Effector memory CD4-positive, alpha-beta T cell (primary cell): ENCODE results near the gene CLEC16A.

Experiments used
- DNase-seq, 3 donors: peaks; one replicate each; pipeline ENCODE4 v3.0.0-alpha.2; 2020
- H3K27ac ChIP-seq: 2 replicates; pipeline ENCODE4 v1.7.0; 2013; ENCODE audit warnings: mild to moderate bottlenecking, low read length, moderate library complexity; ENCODE audit not compliant: insufficient read depth, poor library complexity, severe bottlenecking
- H3K27me3 ChIP-seq: replicated peaks from 2 replicates; pipeline ENCODE4 v1.7.0; 2013; ENCODE audit warnings: mild to moderate bottlenecking, low read length; ENCODE audit not compliant: insufficient read depth, control insufficient read depth, poor library complexity, severe bottlenecking
- H3K36me3 ChIP-seq: 2 replicates; pipeline ENCODE4 v1.7.0; 2013; ENCODE audit warnings: mild to moderate bottlenecking, low read length, moderate library complexity; ENCODE audit not compliant: control insufficient read depth, insufficient read depth
- H3K4me1 ChIP-seq: 2 replicates; pipeline ENCODE4 v1.7.0; 2013; ENCODE audit warnings: low read length, mild to moderate bottlenecking; ENCODE audit not compliant: control insufficient read depth, insufficient read depth, poor library complexity, severe bottlenecking
- H3K4me3 ChIP-seq: 2 replicates; pipeline ENCODE4 v1.7.0; 2013; ENCODE audit warnings: low read length, low read depth, mild to moderate bottlenecking; ENCODE audit not compliant: insufficient read depth, poor library complexity, severe bottlenecking
- H3K9me3 ChIP-seq: 2 replicates; pipeline ENCODE4 v1.7.0; 2013; ENCODE audit warnings: mild to moderate bottlenecking, low read length, moderate library complexity; ENCODE audit not compliant: control insufficient read depth

Gene CLEC16A

GRCh38 chr16:10932959-10933710 lies 11.2 kb upstream of the CLEC16A start:
- H3K27ac ChIP-seq, result no peak overlapping the region
- no peaks in the 10 kb centered on the region for H3K27me3 ChIP-seq
- no peak overlapping the region for H3K4me3 ChIP-seq
- no peaks in the 10 kb centered on the region for H3K9me3 ChIP-seq
- no peak for DNase-seq
- H3K36me3 ChIP-seq, result peaks cover 32% of the 10 kb centered on the region
- peaks cover 17% of the 10 kb centered on the region for H3K4me1 ChIP-seq

- Histone ChIP-seq H3K27ac (no peak overlapping the region), H3K4me3 (no peak overlapping the region), H3K36me3 (peaks cover 32% of the 10 kb centered on the region), H3K9me3 (no peaks in the 10 kb centered on the region), H3K27me3 (no peaks in the 10 kb centered on the region), H3K4me1 (peaks cover 24% of the 10 kb centered on the region)
- no peak for DNase-seq
Measured at GRCh38 chr16:10933865-10934264, 10.5 kb upstream of the CLEC16A start.

- Histone ChIP-seq H3K4me3 (no peak overlapping the region), H3K27me3 (no peaks in the 10 kb centered on the region), H3K4me1 (peaks cover 29% of the 10 kb centered on the region), H3K27ac (no peak overlapping the region), H3K36me3 (peaks cover 28% of the 10 kb centered on the region), H3K9me3 (no peaks in the 10 kb centered on the region)
- DNase-seq, result no peak
Measured at GRCh38 chr16:10934325-10935107, 9.8 kb upstream of the CLEC16A start.

- no peak overlapping the region for H3K27ac ChIP-seq
- peaks cover 23% of the 10 kb centered on the region for H3K36me3 ChIP-seq
- no peak overlapping the region for H3K4me3 ChIP-seq
- H3K9me3 ChIP-seq, result no peaks in the 10 kb centered on the region
- DNase-seq, result no peak
- H3K27me3 ChIP-seq, result no peaks in the 10 kb centered on the region
- H3K4me1 ChIP-seq, result peaks cover 37% of the 10 kb centered on the region
Measured at GRCh38 chr16:10935226-10935915, 9.0 kb upstream of the CLEC16A start.

GRCh38 chr16:10936272-10936984 lies 7.9 kb upstream of the CLEC16A start:
- no peaks in the 10 kb centered on the region for H3K27me3 ChIP-seq
- no peak for DNase-seq
- H3K9me3 ChIP-seq, result no peaks in the 10 kb centered on the region
- H3K4me1 ChIP-seq, result peaks cover 47% of the 10 kb centered on the region
- H3K4me3 ChIP-seq, result no peak overlapping the region
- H3K36me3 ChIP-seq, result peaks cover 18% of the 10 kb centered on the region
- no peak overlapping the region for H3K27ac ChIP-seq

- H3K4me1 ChIP-seq, result peaks cover 47% of the 10 kb centered on the region
- no peak for DNase-seq
- peak overlapping the region; percentile 33 for H3K4me3 ChIP-seq
- peaks cover 9% of the 10 kb centered on the region for H3K36me3 ChIP-seq
- no peak overlapping the region for H3K27ac ChIP-seq
- no peaks in the 10 kb centered on the region for H3K9me3 ChIP-seq
- H3K27me3 ChIP-seq, result no peaks in the 10 kb centered on the region
Measured at GRCh38 chr16:10937068-10937859, 7.1 kb upstream of the CLEC16A start.

- DNase-seq, result no peak
- H3K27me3 ChIP-seq, result no peaks in the 10 kb centered on the region
- H3K27ac ChIP-seq, result no peak overlapping the region
- H3K36me3 ChIP-seq, result peaks cover 8% of the 10 kb centered on the region
- H3K4me3 ChIP-seq, result no peak overlapping the region
- no peaks in the 10 kb centered on the region for H3K9me3 ChIP-seq
- H3K4me1 ChIP-seq, result peaks cover 52% of the 10 kb centered on the region
Measured at GRCh38 chr16:10938321-10938720, 6.0 kb upstream of the CLEC16A start.

- no peak overlapping the region for H3K27ac ChIP-seq
- peaks cover 2% of the 10 kb centered on the region for H3K36me3 ChIP-seq
- peaks cover 52% of the 10 kb centered on the region for H3K4me1 ChIP-seq
- no peak for DNase-seq
- peak overlapping the region; percentile 4 for H3K4me3 ChIP-seq
- no peaks in the 10 kb centered on the region for H3K9me3 ChIP-seq
- H3K27me3 ChIP-seq, result no peaks in the 10 kb centered on the region
Measured at GRCh38 chr16:10938796-10939648, 5.3 kb upstream of the CLEC16A start.
